ENCODE results near the gene CNTFR.

- TF ChIP-seq CEBPB (IDR thresholded peaks at IDR 0.05) (no peak), REST (IDR thresholded peaks at IDR 0.05; ENCODE audit: low read depth) (no peak), NFIC (IDR thresholded peaks at IDR 0.05) (no peak), TEAD4 (IDR thresholded peaks at IDR 0.05) (no peak), FOXM1 (IDR thresholded peaks at IDR 0.05; ENCODE audit: borderline replicate concordance, low read depth) (no peak), EP300 (IDR thresholded peaks at IDR 0.05; ENCODE audit: borderline replicate concordance) (no peak)
These were observed 571 bp downstream of the CNTFR start for GRCh38 chr9:34588671-34589635.

Data from Ishikawa (cell line).